Parathyroid adenoma (tissue), 2 donors: ENCODE data around the gene KLF7.

Experiments
- H2AFZ ChIP-seq: fragments of 300-600 bp; sonication (generic); one replicate; pipeline ENCODE4 v1.7.0; 2017; ENCODE audit warnings: antibody characterized with exemption, mild to moderate bottlenecking
- H3K27ac ChIP-seq: fragments of 300-600 bp; sonication (generic); one replicate; pipeline ENCODE4 v1.7.0; 2017
- H3K27me3 ChIP-seq: fragments of 300-600 bp; sonication (generic); one replicate; pipeline ENCODE4 v1.7.0; 2017; ENCODE audit warnings: low read length; ENCODE audit not compliant: control insufficient read depth, insufficient read depth
- H3K36me3 ChIP-seq: fragments of 300-600 bp; sonication (generic); one replicate; pipeline ENCODE4 v1.7.0; 2017; ENCODE audit warnings: low read length; ENCODE audit not compliant: control insufficient read depth, insufficient read depth
- H3K4me1 ChIP-seq: fragments of 300-600 bp; sonication (generic); one replicate; pipeline ENCODE4 v1.7.0; 2017; ENCODE audit warnings: control low read depth
- H3K4me2 ChIP-seq: fragments of 300-600 bp; sonication (generic); one replicate; pipeline ENCODE4 v1.7.0; 2017; ENCODE audit warnings: low read length
- H3K4me3 ChIP-seq: fragments of 300-600 bp; sonication (generic); one replicate; pipeline ENCODE4 v1.7.0; 2017; ENCODE audit warnings: low read depth, low read length
- H3K79me2 ChIP-seq: fragments of 300-600 bp; sonication (generic); one replicate; pipeline ENCODE4 v1.7.0; 2017; ENCODE audit warnings: control low read depth
- H3K9ac ChIP-seq: fragments of 300-600 bp; sonication (generic); one replicate; pipeline ENCODE4 v1.7.0; 2017; ENCODE audit warnings: mild to moderate bottlenecking
- H3K9me3 ChIP-seq: fragments of 300-600 bp; sonication (generic); one replicate; pipeline ENCODE4 v1.7.0; 2017; ENCODE audit warnings: low read length; ENCODE audit not compliant: control insufficient read depth
- CTCF ChIP-seq: fragments of 300-600 bp; sonication (generic); IDR thresholded peaks from one replicate; pipeline ENCODE4 v1.7.0; 2017; ENCODE audit warnings: antibody characterized with exemption, mild to moderate bottlenecking
- donor health status: primary hyperparathyroidism.

The KLF7 gene

DNA sequence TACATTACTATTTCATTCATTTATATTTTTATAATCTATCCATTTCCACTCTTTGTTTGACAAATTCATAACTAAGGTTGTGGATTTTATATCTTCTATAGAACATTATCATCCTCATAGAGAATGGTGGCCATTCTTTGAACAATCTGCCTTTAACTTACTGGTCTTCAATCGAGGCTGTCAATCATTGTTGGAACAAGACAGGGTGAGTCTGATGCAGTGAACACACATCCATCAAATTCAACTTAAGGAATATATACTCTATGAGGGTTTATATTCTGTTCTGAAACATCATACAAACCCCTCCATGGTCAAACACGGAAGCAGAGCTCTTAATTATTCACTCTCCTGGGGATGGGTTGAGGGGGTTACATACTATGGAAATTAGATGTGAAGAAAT lies 28.3 kb upstream of the KLF7 start:
- H3K79me2 ChIP-seq = no peaks in the 10 kb centered on the region
- no peaks in the 10 kb centered on the region for H3K27me3 ChIP-seq
- no peak for TF ChIP-seq CTCF
- H3K27ac ChIP-seq = no peak overlapping the region
- H2AFZ ChIP-seq = no peak overlapping the region
- H3K4me3 ChIP-seq = no peak overlapping the region
- no peaks in the 10 kb centered on the region for H3K4me1 ChIP-seq
- no peak overlapping the region for H3K9ac ChIP-seq
- no peaks in the 10 kb centered on the region for H3K36me3 ChIP-seq
- H3K4me2 ChIP-seq = no peak overlapping the region
- no peaks in the 10 kb centered on the region for H3K9me3 ChIP-seq

GRCh38 chr2:207188626-207189419 lies 23.1 kb upstream of the KLF7 start:
- no peaks in the 10 kb centered on the region for H3K36me3 ChIP-seq
- H3K4me3 ChIP-seq = no peak overlapping the region
- no peak overlapping the region for H2AFZ ChIP-seq
- H3K27me3 ChIP-seq = no peaks in the 10 kb centered on the region
- TF ChIP-seq CTCF = no peak
- H3K9ac ChIP-seq = no peak overlapping the region
- H3K79me2 ChIP-seq = no peaks in the 10 kb centered on the region
- H3K4me1 ChIP-seq = no peaks in the 10 kb centered on the region
- no peaks in the 10 kb centered on the region for H3K9me3 ChIP-seq
- H3K4me2 ChIP-seq = no peak overlapping the region
- H3K27ac ChIP-seq = no peak overlapping the region

GRCh38 chr2:207185372-207185771 lies 19.6 kb upstream of the KLF7 start:
- no peak for TF ChIP-seq CTCF
- Histone ChIP-seq H3K27me3 (no peaks in the 10 kb centered on the region), H2AFZ (no peak overlapping the region), H3K9ac (no peak overlapping the region), H3K79me2 (no peaks in the 10 kb centered on the region), H3K4me3 (no peak overlapping the region), H3K4me2 (no peak overlapping the region), H3K4me1 (no peaks in the 10 kb centered on the region), H3K27ac (no peak overlapping the region), H3K36me3 (no peaks in the 10 kb centered on the region), H3K9me3 (no peaks in the 10 kb centered on the region)

DNA sequence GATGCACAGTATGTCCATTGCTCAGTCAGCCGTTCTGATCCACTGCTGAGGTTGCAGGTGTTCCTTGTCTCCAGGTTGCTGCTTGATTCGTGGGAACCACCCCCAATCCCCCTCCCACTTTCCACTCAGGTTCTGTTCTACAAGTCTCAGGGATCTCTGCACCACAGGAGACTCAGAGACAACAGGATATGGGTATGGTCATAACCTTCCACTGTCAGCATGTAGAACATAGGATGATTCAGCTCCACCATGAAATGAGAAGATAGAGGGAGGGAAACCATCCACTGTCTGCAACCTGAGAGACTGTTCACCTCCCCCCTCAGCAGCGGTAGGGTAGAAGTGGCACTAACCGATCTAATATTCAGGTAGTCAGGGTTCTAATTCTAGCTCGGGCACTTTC lies 19.0 kb upstream of the KLF7 start:
- H3K27me3 ChIP-seq = no peaks in the 10 kb centered on the region
- H3K9me3 ChIP-seq = no peaks in the 10 kb centered on the region
- no peak overlapping the region for H3K4me2 ChIP-seq
- no peaks in the 10 kb centered on the region for H3K36me3 ChIP-seq
- no peaks in the 10 kb centered on the region for H3K4me1 ChIP-seq
- H3K9ac ChIP-seq = no peak overlapping the region
- H3K79me2 ChIP-seq = no peaks in the 10 kb centered on the region
- TF ChIP-seq CTCF = no peak
- H3K27ac ChIP-seq = no peak overlapping the region
- H3K4me3 ChIP-seq = no peak overlapping the region
- H2AFZ ChIP-seq = no peak overlapping the region

GRCh38 chr2:207184348-207184747 lies 18.6 kb upstream of the KLF7 start:
- no peak for TF ChIP-seq CTCF
- H3K4me2 ChIP-seq = no peak overlapping the region

More at GRCh38 chr2:207184348-207184747, 18.6 kb upstream of the KLF7 start:
- no peaks in the 10 kb centered on the region for H3K9me3 ChIP-seq
- H3K36me3 ChIP-seq = no peaks in the 10 kb centered on the region
- H3K27me3 ChIP-seq = no peaks in the 10 kb centered on the region
- H3K27ac ChIP-seq = no peak overlapping the region
- H2AFZ ChIP-seq = no peak overlapping the region
- H3K79me2 ChIP-seq = no peaks in the 10 kb centered on the region
- H3K4me3 ChIP-seq = no peak overlapping the region
- H3K4me1 ChIP-seq = no peaks in the 10 kb centered on the region
- no peak overlapping the region for H3K9ac ChIP-seq
